Measurements from ENCODE around the gene NLGN1. TPM values are rescaled to one million over a fixed set of nuclear protein-coding genes. Genes with fewer than 3 reads are reported as not detected.

NLGN1 gene
- total and polyA plus RNA-seq, 9 of the 15 experiments (the other 6 are each of a cell fraction or from before 2014, with no cell fraction given), result under 0.01 to 0.01 TPM; not detected in 7

DNA sequence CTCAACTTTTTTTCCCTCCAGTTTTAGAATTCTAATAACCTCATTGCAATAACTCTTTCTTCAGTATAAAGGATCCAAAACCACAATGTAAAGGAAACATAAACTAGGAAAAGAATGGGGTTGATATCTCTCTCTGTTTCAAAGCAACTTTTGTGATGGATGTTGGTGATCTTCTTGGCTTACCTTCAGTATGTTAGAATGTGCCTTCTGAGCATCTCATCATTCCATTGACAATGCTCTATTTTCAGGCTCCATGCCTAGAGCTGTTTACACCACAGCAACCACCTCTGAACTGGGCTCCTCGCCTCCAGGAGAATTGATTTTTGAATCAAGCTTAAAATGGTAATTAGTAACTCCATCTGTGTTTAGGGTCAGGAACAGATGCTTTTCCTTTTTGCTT, 6.6 kb downstream of the NLGN1 start (continued):
- TF ChIP-seq ASH1L (IDR thresholded peaks at IDR 0.05; ENCODE audit: borderline replicate concordance, low read depth, partially characterized antibody) (no peak), KDM4B (IDR thresholded peaks at IDR 0.05; ENCODE audit: borderline replicate concordance in 2 of 2, low read depth in 1 of 2) (no peak), SMAD4 (CRISPR knock-in tag; conservative IDR thresholded peaks at IDR 0.05) (no peak), MAFG (tag; conservative IDR thresholded peaks at IDR 0.05) (no peak), SRSF9 (IDR thresholded peaks at IDR 0.05; ENCODE audit: borderline replicate concordance, low read depth, low read length) (no peak)
- TF ChIP-seq, protein P1, sequence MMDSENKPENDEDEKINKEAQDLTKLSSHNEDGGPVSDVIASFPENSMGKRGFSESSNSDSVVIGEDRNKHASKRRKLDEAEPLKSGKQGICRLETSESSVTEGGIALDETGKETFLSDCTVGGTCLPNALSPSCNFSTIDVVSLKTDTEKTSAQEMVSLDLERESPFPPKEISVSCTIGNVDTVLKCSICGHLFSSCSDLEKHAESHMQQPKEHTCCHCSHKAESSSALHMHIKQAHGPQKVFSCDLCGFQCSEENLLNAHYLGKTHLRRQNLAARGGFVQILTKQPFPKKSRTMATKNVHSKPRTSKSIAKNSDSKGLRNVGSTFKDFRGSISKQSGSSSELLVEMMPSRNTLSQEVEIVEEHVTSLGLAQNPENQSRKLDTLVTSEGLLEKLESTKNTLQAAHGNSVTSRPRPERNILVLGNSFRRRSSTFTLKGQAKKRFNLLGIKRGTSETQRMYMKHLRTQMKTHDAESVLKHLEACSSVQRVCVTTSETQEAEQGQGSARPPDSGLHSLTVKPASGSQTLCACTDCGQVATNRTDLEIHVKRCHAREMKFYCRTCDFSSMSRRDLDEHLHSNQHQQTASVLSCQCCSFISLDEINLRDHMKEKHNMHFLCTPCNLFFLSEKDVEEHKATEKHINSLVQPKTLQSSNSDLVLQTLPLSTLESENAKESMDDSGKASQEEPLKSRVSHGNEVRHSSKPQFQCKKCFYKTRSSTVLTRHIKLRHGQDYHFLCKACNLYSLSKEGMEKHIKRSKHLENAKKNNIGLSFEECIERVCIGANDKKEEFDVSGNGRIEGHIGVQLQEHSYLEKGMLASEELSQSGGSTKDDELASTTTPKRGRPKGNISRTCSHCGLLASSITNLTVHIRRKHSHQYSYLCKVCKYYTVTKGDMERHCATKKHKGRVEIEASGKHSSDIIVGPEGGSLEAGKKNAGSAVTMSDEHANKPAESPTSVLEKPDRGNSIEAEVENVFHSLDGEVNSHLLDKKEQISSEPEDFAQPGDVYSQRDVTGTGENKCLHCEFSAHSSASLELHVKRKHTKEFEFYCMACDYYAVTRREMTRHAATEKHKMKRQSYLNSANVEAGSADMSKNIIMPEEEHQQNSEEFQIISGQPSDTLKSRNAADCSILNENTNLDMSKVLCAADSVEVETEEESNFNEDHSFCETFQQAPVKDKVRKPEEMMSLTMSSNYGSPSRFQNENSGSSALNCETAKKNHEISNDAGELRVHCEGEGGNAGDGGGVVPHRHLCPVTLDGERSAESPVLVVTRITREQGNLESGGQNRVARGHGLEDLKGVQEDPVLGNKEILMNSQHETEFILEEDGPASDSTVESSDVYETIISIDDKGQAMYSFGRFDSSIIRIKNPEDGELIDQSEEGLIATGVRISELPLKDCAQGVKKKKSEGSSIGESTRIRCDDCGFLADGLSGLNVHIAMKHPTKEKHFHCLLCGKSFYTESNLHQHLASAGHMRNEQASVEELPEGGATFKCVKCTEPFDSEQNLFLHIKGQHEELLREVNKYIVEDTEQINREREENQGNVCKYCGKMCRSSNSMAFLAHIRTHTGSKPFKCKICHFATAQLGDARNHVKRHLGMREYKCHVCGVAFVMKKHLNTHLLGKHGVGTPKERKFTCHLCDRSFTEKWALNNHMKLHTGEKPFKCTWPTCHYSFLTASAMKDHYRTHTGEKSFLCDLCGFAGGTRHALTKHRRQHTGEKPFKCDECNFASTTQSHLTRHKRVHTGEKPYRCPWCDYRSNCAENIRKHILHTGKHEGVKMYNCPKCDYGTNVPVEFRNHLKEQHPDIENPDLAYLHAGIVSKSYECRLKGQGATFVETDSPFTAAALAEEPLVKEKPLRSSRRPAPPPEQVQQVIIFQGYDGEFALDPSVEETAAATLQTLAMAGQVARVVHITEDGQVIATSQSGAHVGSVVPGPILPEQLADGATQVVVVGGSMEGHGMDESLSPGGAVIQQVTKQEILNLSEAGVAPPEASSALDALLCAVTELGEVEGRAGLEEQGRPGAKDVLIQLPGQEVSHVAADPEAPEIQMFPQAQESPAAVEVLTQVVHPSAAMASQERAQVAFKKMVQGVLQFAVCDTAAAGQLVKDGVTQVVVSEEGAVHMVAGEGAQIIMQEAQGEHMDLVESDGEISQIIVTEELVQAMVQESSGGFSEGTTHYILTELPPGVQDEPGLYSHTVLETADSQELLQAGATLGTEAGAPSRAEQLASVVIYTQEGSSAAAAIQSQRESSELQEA (IDR thresholded peaks at IDR 0.05; ENCODE audit: low read depth), result no peak
- TF ChIP-seq, protein P2, sequence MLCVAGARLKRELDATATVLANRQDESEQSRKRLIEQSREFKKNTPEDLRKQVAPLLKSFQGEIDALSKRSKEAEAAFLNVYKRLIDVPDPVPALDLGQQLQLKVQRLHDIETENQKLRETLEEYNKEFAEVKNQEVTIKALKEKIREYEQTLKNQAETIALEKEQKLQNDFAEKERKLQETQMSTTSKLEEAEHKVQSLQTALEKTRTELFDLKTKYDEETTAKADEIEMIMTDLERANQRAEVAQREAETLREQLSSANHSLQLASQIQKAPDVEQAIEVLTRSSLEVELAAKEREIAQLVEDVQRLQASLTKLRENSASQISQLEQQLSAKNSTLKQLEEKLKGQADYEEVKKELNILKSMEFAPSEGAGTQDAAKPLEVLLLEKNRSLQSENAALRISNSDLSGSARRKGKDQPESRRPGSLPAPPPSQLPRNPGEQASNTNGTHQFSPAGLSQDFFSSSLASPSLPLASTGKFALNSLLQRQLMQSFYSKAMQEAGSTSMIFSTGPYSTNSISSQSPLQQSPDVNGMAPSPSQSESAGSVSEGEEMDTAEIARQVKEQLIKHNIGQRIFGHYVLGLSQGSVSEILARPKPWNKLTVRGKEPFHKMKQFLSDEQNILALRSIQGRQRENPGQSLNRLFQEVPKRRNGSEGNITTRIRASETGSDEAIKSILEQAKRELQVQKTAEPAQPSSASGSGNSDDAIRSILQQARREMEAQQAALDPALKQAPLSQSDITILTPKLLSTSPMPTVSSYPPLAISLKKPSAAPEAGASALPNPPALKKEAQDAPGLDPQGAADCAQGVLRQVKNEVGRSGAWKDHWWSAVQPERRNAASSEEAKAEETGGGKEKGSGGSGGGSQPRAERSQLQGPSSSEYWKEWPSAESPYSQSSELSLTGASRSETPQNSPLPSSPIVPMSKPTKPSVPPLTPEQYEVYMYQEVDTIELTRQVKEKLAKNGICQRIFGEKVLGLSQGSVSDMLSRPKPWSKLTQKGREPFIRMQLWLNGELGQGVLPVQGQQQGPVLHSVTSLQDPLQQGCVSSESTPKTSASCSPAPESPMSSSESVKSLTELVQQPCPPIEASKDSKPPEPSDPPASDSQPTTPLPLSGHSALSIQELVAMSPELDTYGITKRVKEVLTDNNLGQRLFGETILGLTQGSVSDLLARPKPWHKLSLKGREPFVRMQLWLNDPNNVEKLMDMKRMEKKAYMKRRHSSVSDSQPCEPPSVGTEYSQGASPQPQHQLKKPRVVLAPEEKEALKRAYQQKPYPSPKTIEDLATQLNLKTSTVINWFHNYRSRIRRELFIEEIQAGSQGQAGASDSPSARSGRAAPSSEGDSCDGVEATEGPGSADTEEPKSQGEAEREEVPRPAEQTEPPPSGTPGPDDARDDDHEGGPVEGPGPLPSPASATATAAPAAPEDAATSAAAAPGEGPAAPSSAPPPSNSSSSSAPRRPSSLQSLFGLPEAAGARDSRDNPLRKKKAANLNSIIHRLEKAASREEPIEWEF (CRISPR knock-in tag; IDR thresholded peaks at IDR 0.05), result no peak
- TF ChIP-seq, protein P3, sequence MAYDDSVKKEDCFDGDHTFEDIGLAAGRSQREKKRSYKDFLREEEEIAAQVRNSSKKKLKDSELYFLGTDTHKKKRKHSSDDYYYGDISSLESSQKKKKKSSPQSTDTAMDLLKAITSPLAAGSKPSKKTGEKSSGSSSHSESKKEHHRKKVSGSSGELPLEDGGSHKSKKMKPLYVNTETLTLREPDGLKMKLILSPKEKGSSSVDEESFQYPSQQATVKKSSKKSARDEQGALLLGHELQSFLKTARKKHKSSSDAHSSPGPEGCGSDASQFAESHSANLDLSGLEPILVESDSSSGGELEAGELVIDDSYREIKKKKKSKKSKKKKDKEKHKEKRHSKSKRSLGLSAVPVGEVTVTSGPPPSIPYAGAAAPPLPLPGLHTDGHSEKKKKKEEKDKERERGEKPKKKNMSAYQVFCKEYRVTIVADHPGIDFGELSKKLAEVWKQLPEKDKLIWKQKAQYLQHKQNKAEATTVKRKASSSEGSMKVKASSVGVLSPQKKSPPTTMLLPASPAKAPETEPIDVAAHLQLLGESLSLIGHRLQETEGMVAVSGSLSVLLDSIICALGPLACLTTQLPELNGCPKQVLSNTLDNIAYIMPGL (CRISPR knock-in tag; IDR thresholded peaks at IDR 0.05), result no peak
